MM.1S (cell line): ENCODE data around the gene DOCK10.

Source experiments
- DNase-seq: peaks from one replicate; pipeline ENCODE4 v3.0.0-alpha.2; 2015
- H2AFZ ChIP-seq: fragments of 300-600 bp; sonication (generic); 2 replicates; pipeline ENCODE4 v1.6.0; 2016; ENCODE audit warnings: antibody characterized with exemption, low read length
- H3F3A ChIP-seq: fragments of 300-600 bp; sonication (generic); 2 replicates; pipeline ENCODE4 v1.6.1; 2016; ENCODE audit warnings: mild to moderate bottlenecking, antibody characterized with exemption, low read length, moderate library complexity, mixed read lengths; ENCODE audit not compliant: insufficient read depth
- H3K27ac ChIP-seq: fragments of 300-600 bp; sonication (generic); 2 replicates; pipeline ENCODE4 v1.5.1; 2016; ENCODE audit warnings: mild to moderate bottlenecking, low read length
- H3K27me3 ChIP-seq: fragments of 300-600 bp; sonication (generic); replicated peaks from 2 replicates; pipeline ENCODE4 v1.6.0; 2016; ENCODE audit warnings: low read length; ENCODE audit not compliant: insufficient read depth
- H3K36me3 ChIP-seq: fragments of 300-600 bp; sonication (generic); replicated peaks from 2 replicates; pipeline ENCODE4 v1.6.1; 2016; ENCODE audit warnings: mild to moderate bottlenecking, low read length, mixed read lengths; ENCODE audit not compliant: insufficient read depth
- H3K4me1 ChIP-seq: fragments of 300-600 bp; sonication (generic); 2 replicates; pipeline ENCODE4 v1.6.1; 2016; ENCODE audit warnings: low read length, mixed read lengths
- H3K4me2 ChIP-seq: fragments of 300-600 bp; sonication (generic); 2 replicates; pipeline ENCODE4 v1.6.0; 2016; ENCODE audit warnings: low read depth, low read length
- H3K4me3 ChIP-seq: fragments of 300-600 bp; sonication (generic); 2 replicates; pipeline ENCODE4 v1.5.1; 2016; ENCODE audit warnings: low read length, mixed read lengths
- H3K79me2 ChIP-seq: fragments of 300-600 bp; sonication (generic); 2 replicates; pipeline ENCODE4 v1.6.1; 2016; ENCODE audit warnings: mixed run types, low read length, mixed read lengths
- H3K9ac ChIP-seq: fragments of 300-600 bp; sonication (generic); 2 replicates; pipeline ENCODE4 v1.6.1; 2016; ENCODE audit warnings: low read length, mixed read lengths
- H3K9me2 ChIP-seq: fragments of 300-600 bp; sonication (generic); replicated peaks from 2 replicates; pipeline ENCODE4 v1.6.1; 2016; ENCODE audit warnings: mild to moderate bottlenecking, low read length, mixed read lengths; ENCODE audit not compliant: insufficient read depth
- H3K9me3 ChIP-seq: fragments of 300-600 bp; sonication (generic); replicated peaks from 2 replicates; pipeline ENCODE4 v1.6.1; 2016; ENCODE audit warnings: mild to moderate bottlenecking, low read length, mixed read lengths; ENCODE audit not compliant: insufficient read depth
- H4K20me1 ChIP-seq: fragments of 300-600 bp; sonication (generic); 2 replicates; pipeline ENCODE4 v1.6.1; 2016; ENCODE audit warnings: mild to moderate bottlenecking, low read length, moderate library complexity, mixed read lengths; ENCODE audit not compliant: insufficient read depth
- EZH2 ChIP-seq: fragments of 300-600 bp; sonication (generic); optimal IDR thresholded peaks from 2 replicates; pipeline ENCODE3; 2017; ENCODE audit warnings: low read depth, mild to moderate bottlenecking, antibody characterized with exemption, low read length, mixed read lengths
- EZH2phosphoT487 ChIP-seq: fragments of 300-600 bp; sonication (generic); IDR thresholded peaks from 2 replicates; pipeline ENCODE4 v1.6.1; 2018; ENCODE audit warnings: antibody characterized with exemption, low read length
- TF ChIP-seq, protein P1 (sequence below): fragments of 300-600 bp; sonication (generic); IDR thresholded peaks from 2 replicates; pipeline ENCODE4 v1.5.1; 2016; ENCODE audit warnings: antibody characterized with exemption, low read length, mixed read lengths

DOCK10 gene

GRCh38 chr2:224786848-224787247, 255.4 kb downstream of the DOCK10 start:
- Histone ChIP-seq H2AFZ (no peak overlapping the region), H4K20me1 (no peaks in the 10 kb centered on the region), H3K4me1 (no peaks in the 10 kb centered on the region), H3K9me3 (no peaks in the 10 kb centered on the region), H3K9ac (no peak overlapping the region), H3K9me2 (no peaks in the 10 kb centered on the region), H3K27ac (no peak overlapping the region), H3F3A (no peaks in the 10 kb centered on the region), H3K79me2 (no peaks in the 10 kb centered on the region), H3K4me2 (no peak overlapping the region), H3K4me3 (no peak overlapping the region), H3K36me3 (no peaks in the 10 kb centered on the region; the same call in 1 of the 2 replicates), H3K27me3 (no peaks in the 10 kb centered on the region)
- no peak for DNase-seq
- TF ChIP-seq EZH2 (no peak), EZH2phosphoT487 (no peak)
- TF ChIP-seq, protein P1, sequence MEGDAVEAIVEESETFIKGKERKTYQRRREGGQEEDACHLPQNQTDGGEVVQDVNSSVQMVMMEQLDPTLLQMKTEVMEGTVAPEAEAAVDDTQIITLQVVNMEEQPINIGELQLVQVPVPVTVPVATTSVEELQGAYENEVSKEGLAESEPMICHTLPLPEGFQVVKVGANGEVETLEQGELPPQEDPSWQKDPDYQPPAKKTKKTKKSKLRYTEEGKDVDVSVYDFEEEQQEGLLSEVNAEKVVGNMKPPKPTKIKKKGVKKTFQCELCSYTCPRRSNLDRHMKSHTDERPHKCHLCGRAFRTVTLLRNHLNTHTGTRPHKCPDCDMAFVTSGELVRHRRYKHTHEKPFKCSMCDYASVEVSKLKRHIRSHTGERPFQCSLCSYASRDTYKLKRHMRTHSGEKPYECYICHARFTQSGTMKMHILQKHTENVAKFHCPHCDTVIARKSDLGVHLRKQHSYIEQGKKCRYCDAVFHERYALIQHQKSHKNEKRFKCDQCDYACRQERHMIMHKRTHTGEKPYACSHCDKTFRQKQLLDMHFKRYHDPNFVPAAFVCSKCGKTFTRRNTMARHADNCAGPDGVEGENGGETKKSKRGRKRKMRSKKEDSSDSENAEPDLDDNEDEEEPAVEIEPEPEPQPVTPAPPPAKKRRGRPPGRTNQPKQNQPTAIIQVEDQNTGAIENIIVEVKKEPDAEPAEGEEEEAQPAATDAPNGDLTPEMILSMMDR, result no peak

- no peak overlapping the region for H3K4me2 ChIP-seq
- DNase-seq, result no peak
Observed at GRCh38 chr2:224781400-224781799, 260.9 kb downstream of the DOCK10 start.

GRCh38 chr2:224780823-224781222, 261.4 kb downstream of the DOCK10 start:
- H3K9ac ChIP-seq, result no peak overlapping the region
- DNase-seq, result no peak
- no peaks in the 10 kb centered on the region for H3K27me3 ChIP-seq
- H3K4me3 ChIP-seq, result no peak overlapping the region
- H3K4me2 ChIP-seq, result no peak overlapping the region
- H4K20me1 ChIP-seq, result no peaks in the 10 kb centered on the region
- H3F3A ChIP-seq, result no peaks in the 10 kb centered on the region
- H3K4me1 ChIP-seq, result no peaks in the 10 kb centered on the region
- H3K27ac ChIP-seq, result no peak overlapping the region
- no peaks in the 10 kb centered on the region for H3K36me3 ChIP-seq
- H2AFZ ChIP-seq, result no peak overlapping the region
- H3K9me2 ChIP-seq, result no peaks in the 10 kb centered on the region
- H3K79me2 ChIP-seq, result no peaks in the 10 kb centered on the region
- no peaks in the 10 kb centered on the region for H3K9me3 ChIP-seq
- TF ChIP-seq, protein P1, result no peak
- TF ChIP-seq EZH2, result no peak
- TF ChIP-seq EZH2phosphoT487, result no peak

More at GRCh38 chr2:224781400-224781799, 260.9 kb downstream of the DOCK10 start:
- no peaks in the 10 kb centered on the region for H3F3A ChIP-seq
- H3K79me2 ChIP-seq, result no peaks in the 10 kb centered on the region
- no peaks in the 10 kb centered on the region for H3K9me3 ChIP-seq
- no peaks in the 10 kb centered on the region for H3K9me2 ChIP-seq
- no peaks in the 10 kb centered on the region; the same call in 1 of the 2 replicates for H3K36me3 ChIP-seq
- no peak overlapping the region for H2AFZ ChIP-seq
- no peaks in the 10 kb centered on the region for H3K27me3 ChIP-seq
- no peaks in the 10 kb centered on the region for H3K4me1 ChIP-seq
- H3K9ac ChIP-seq, result no peak overlapping the region
- TF ChIP-seq, protein P1, result no peak
- TF ChIP-seq EZH2phosphoT487 (no peak), EZH2 (no peak)
- H4K20me1 ChIP-seq, result no peaks in the 10 kb centered on the region
- no peak overlapping the region for H3K27ac ChIP-seq
- no peak overlapping the region for H3K4me3 ChIP-seq
